HEK293 (cell line): ENCODE data around the gene TRAPPC5.
A peak's percentile ranks its signal among the peaks of the same experiment; 100 is the strongest.

Experiments used
- CTCF ChIA-PET: fragments of 350-600 bp; formaldehyde crosslinking; extraction: SDS; loops from one replicate; lab custom pipeline; 2021; ENCODE audit warnings: antibody characterized with exemption; lab: Yijun Ruan, JAX
- POLR2A ChIA-PET: fragments of 300-600 bp; formaldehyde crosslinking; extraction: SDS; loops from one replicate; lab custom pipeline; 2020; ENCODE audit warnings: antibody characterized with exemption, inconsistent platforms; lab: Yijun Ruan, JAX
- H3K27ac ChIP-seq: fragments of 200-500 bp; sonication (Bioruptor generic); 2 replicates; pipeline ENCODE4 v1.5.1; 2014; ENCODE audit warnings: low read depth, low read length, control low read depth, inconsistent platforms; ENCODE audit errors: extremely low read depth
- H3K36me3 ChIP-seq, 2 experiments: fragments of 200-500 bp in 1 of 2; sonication (Bioruptor generic) in 1 of 2; 1 replicate in 1 of 2; 2 replicates in 1 of 2; pipeline ENCODE4 v1.5.1; 2014 to 2017; ENCODE audit warnings: inconsistent platforms in 2 of 2, low read length in 2 of 2; ENCODE audit not compliant: control insufficient read depth in 2 of 2, insufficient read depth in 1 of 2
- H3K4me1 ChIP-seq: fragments of 200-500 bp; sonication (Bioruptor generic); 2 replicates; pipeline ENCODE4 v1.5.1; 2014; ENCODE audit warnings: mild to moderate bottlenecking, low read length, inconsistent platforms; ENCODE audit not compliant: control insufficient read depth, insufficient read depth
- H3K4me3 ChIP-seq: 2 replicates; pipeline ENCODE4 v1.5.1; 2011; ENCODE audit warnings: low read depth, mild to moderate bottlenecking, control low read depth, low read length, moderate library complexity
- H3K9me3 ChIP-seq: fragments of 200-500 bp; sonication (Bioruptor generic); 2 replicates; pipeline ENCODE4 v1.5.1; 2014; ENCODE audit warnings: low read depth, low read length, inconsistent platforms; ENCODE audit not compliant: control insufficient read depth, insufficient read depth
- HOXC10 ChIP-seq: sonication (generic); formaldehyde crosslinking; IDR thresholded peaks from 2 replicates; pipeline ENCODE4 v1.8.1; 2023; ENCODE audit warnings: mild to moderate bottlenecking, missing genetic modification reagents
- SCRT2 ChIP-seq: fragments of 450-650 bp; formaldehyde crosslinking; IDR thresholded peaks from 2 replicates; pipeline ENCODE4 v1.5.1; 2016; ENCODE audit warnings: missing biosample characterization, missing genetic modification characterization
- SETDB1 ChIP-seq: IDR thresholded peaks from one replicate; pipeline ENCODE4 v1.6.1; 2017; ENCODE audit warnings: mild to moderate bottlenecking, low read length, moderate library complexity, mixed read lengths; ENCODE audit not compliant: insufficient read length
- YY2 ChIP-seq: fragments of 450-650 bp; formaldehyde crosslinking; IDR thresholded peaks from 2 replicates; pipeline ENCODE4 v1.5.1; 2016; ENCODE audit warnings: missing biosample characterization, missing genetic modification characterization
- ZNF366 ChIP-seq: fragments of 450-650 bp; formaldehyde crosslinking; conservative IDR thresholded peaks from 2 replicates; pipeline ENCODE4 v1.5.1; 2016; ENCODE audit warnings: missing biosample characterization, missing genetic modification characterization
- ZNF501 ChIP-seq: fragments of 450-650 bp; formaldehyde crosslinking; IDR thresholded peaks from 2 replicates; pipeline ENCODE4 v1.5.1; 2016; ENCODE audit warnings: missing biosample characterization, missing genetic modification characterization
- ZNF521 ChIP-seq: fragments of 450-650 bp; formaldehyde crosslinking; IDR thresholded peaks from 2 replicates; pipeline ENCODE4 v1.5.1; 2017; ENCODE audit warnings: missing biosample characterization, mild to moderate bottlenecking, missing genetic modification characterization
- ZNF529 ChIP-seq: fragments of 450-650 bp; formaldehyde crosslinking; IDR thresholded peaks from 2 replicates; pipeline ENCODE4 v1.5.1; 2017; ENCODE audit warnings: missing genetic modification characterization, missing biosample characterization; ENCODE audit not compliant: insufficient replicate concordance
- ZNF530 ChIP-seq: fragments of 450-650 bp; formaldehyde crosslinking; IDR thresholded peaks from 2 replicates; pipeline ENCODE4 v1.5.1; 2016; ENCODE audit warnings: low read depth, missing biosample characterization, missing genetic modification characterization
- TF ChIP-seq, protein P1 (sequence below): fragments of 450-650 bp; formaldehyde crosslinking; IDR thresholded peaks from 2 replicates; pipeline ENCODE4 v1.5.1; 2016; ENCODE audit warnings: missing biosample characterization, missing genetic modification characterization, low read depth
- TF ChIP-seq, protein P2 (sequence below): fragments of 450-650 bp; formaldehyde crosslinking; IDR thresholded peaks from 2 replicates; pipeline ENCODE4 v1.5.1; 2016; ENCODE audit warnings: missing biosample characterization, missing genetic modification characterization
- TF ChIP-seq, protein P3 (sequence below): fragments of 450-650 bp; IDR thresholded peaks from 2 replicates; pipeline ENCODE4 v1.5.1; 2018; ENCODE audit warnings: missing biosample characterization, mild to moderate bottlenecking, missing genetic modification characterization
- TF ChIP-seq, protein P4 (sequence below): fragments of 450-650 bp; formaldehyde crosslinking; IDR thresholded peaks from 2 replicates; pipeline ENCODE4 v1.5.1; 2016; ENCODE audit warnings: missing biosample characterization, missing genetic modification characterization

The TRAPPC5 gene

DNA sequence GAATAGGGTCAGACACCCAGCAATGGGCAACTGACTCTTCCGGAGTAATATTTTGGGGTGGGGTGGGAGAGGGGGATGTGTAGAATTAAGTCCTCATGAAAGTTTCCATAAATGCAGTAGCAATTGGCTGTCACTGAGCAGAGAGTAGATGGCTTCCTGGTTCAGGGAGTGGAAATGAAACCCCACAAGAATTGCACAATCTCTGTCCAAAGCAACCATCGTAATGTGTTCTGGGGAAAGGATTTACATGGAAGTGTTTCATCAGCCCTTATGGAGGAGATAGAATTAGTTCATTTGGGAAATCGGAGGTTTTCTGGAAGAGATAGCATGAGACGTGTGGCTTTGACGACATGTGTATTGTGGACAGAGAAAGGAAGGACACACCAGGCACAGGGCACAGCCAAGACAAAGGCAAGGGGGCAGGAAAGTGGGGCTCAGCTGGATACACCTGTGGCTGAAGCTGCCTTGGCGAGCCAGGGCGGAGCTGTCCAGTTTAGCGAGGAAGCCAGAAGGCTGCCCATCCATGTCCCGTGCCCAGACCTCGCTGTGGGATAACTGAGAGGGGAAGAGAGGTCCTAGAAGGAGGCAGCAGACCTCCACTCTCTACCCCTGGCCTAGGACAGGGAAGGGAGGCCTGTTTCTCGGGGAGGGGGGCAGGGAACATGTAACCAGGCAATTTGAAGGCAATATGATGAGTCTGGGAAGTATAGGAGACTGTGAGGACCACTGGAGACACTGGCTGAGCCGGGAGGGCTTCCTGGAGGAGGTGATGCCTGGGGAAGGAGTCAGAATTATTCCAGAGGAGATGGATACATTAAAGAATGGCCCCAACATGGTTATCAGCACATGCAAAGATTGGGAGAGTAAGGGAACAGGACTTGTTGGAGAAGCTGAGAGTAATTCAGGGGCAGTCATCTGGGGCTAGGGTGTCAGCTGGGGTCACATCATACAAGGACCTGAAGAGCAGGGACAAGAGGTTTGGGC, 53.9 kb downstream of the TRAPPC5 start:
- CTCF ChIA-PET = interaction anchor here (0.7 kb wide), 1 partner anchor 319 kb away, joined by 5 read pairs; no protein-coding TSS in a partner anchor
- H3K4me1 ChIP-seq = no peaks in the 10 kb centered on the region
- TF ChIP-seq SCRT2 (tag by site-specific recombination) (peak; percentile 40; the same call in 1 of the 2 replicates), ZNF530 (tag by site-specific recombination) (no peak), YY2 (no peak), ZNF501 (tag by site-specific recombination) (no peak), SETDB1 (no peak), ZNF521 (tag by site-specific recombination) (no peak)
- TF ChIP-seq, protein P1, sequence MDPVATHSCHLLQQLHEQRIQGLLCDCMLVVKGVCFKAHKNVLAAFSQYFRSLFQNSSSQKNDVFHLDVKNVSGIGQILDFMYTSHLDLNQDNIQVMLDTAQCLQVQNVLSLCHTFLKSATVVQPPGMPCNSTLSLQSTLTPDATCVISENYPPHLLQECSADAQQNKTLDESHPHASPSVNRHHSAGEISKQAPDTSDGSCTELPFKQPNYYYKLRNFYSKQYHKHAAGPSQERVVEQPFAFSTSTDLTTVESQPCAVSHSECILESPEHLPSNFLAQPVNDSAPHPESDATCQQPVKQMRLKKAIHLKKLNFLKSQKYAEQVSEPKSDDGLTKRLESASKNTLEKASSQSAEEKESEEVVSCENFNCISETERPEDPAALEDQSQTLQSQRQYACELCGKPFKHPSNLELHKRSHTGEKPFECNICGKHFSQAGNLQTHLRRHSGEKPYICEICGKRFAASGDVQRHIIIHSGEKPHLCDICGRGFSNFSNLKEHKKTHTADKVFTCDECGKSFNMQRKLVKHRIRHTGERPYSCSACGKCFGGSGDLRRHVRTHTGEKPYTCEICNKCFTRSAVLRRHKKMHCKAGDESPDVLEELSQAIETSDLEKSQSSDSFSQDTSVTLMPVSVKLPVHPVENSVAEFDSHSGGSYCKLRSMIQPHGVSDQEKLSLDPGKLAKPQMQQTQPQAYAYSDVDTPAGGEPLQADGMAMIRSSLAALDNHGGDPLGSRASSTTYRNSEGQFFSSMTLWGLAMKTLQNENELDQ (tag by site-specific recombination) = no peak

DNA sequence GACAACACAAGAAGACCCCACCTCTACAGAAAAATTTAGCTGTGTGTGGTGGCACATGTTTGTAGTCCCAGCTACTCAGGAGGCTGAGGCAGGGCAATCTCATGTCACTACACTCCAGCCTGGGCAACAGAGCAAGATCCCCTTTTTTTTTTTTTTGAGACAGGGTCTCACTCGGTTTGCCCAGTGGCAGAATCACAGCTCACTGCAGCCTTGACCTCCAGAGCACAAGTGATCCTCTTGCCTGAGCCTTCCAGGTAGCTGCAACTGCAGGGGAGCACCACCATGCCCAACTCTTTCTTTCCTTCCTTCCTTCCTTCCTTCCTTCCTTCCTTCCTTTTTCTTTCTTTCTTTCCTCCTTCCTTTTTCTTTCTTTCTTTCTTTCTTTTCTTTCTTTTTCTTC, 55.5 kb downstream of the TRAPPC5 start:
- Histone ChIP-seq H3K27ac (no peak overlapping the region), H3K36me3 (no peaks in the 10 kb centered on the region), H3K9me3 (no peaks in the 10 kb centered on the region), H3K4me3 (no peak overlapping the region), H3K4me1 (no peaks in the 10 kb centered on the region)
- peak; percentile 89 for TF ChIP-seq ZNF366 (tag by site-specific recombination)
- TF ChIP-seq, protein P2, sequence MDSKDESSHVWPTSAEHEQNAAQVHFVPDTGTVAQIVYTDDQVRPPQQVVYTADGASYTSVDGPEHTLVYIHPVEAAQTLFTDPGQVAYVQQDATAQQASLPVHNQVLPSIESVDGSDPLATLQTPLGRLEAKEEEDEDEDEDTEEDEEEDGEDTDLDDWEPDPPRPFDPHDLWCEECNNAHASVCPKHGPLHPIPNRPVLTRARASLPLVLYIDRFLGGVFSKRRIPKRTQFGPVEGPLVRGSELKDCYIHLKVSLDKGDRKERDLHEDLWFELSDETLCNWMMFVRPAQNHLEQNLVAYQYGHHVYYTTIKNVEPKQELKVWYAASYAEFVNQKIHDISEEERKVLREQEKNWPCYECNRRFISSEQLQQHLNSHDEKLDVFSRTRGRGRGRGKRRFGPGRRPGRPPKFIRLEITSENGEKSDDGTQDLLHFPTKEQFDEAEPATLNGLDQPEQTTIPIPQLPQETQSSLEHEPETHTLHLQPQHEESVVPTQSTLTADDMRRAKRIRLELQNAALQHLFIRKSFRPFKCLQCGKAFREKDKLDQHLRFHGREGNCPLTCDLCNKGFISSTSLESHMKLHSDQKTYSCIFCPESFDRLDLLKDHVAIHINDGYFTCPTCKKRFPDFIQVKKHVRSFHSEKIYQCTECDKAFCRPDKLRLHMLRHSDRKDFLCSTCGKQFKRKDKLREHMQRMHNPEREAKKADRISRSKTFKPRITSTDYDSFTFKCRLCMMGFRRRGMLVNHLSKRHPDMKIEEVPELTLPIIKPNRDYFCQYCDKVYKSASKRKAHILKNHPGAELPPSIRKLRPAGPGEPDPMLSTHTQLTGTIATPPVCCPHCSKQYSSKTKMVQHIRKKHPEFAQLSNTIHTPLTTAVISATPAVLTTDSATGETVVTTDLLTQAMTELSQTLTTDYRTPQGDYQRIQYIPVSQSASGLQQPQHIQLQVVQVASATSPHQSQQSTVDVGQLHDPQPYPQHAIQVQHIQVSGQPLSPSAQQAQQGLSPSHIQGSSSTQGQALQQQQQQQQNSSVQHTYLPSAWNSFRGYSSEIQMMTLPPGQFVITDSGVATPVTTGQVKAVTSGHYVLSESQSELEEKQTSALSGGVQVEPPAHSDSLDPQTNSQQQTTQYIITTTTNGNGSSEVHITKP (tag by site-specific recombination) = no peak
- TF ChIP-seq, protein P3, sequence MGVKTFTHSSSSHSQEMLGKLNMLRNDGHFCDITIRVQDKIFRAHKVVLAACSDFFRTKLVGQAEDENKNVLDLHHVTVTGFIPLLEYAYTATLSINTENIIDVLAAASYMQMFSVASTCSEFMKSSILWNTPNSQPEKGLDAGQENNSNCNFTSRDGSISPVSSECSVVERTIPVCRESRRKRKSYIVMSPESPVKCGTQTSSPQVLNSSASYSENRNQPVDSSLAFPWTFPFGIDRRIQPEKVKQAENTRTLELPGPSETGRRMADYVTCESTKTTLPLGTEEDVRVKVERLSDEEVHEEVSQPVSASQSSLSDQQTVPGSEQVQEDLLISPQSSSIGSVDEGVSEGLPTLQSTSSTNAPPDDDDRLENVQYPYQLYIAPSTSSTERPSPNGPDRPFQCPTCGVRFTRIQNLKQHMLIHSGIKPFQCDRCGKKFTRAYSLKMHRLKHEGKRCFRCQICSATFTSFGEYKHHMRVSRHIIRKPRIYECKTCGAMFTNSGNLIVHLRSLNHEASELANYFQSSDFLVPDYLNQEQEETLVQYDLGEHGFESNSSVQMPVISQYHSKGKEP = no peak
- no peak for TF ChIP-seq HOXC10 (CRISPR knock-in tag)
- TF ChIP-seq, protein P4, sequence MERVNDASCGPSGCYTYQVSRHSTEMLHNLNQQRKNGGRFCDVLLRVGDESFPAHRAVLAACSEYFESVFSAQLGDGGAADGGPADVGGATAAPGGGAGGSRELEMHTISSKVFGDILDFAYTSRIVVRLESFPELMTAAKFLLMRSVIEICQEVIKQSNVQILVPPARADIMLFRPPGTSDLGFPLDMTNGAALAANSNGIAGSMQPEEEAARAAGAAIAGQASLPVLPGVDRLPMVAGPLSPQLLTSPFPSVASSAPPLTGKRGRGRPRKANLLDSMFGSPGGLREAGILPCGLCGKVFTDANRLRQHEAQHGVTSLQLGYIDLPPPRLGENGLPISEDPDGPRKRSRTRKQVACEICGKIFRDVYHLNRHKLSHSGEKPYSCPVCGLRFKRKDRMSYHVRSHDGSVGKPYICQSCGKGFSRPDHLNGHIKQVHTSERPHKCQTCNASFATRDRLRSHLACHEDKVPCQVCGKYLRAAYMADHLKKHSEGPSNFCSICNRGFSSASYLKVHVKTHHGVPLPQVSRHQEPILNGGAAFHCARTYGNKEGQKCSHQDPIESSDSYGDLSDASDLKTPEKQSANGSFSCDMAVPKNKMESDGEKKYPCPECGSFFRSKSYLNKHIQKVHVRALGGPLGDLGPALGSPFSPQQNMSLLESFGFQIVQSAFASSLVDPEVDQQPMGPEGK (tag by site-specific recombination) = no peak
- no peak for TF ChIP-seq ZNF529 (tag by site-specific recombination)
- ChIA-PET POLR2A (no interaction called here), CTCF (no interaction called here)

More for the DNA sequence above, 53.9 kb downstream of the TRAPPC5 start:
- Histone ChIP-seq H3K27ac (no peak overlapping the region), H3K9me3 (no peaks in the 10 kb centered on the region), H3K36me3 (no peaks in the 10 kb centered on the region), H3K4me3 (no peak overlapping the region)
- POLR2A ChIA-PET = no interaction called here
